Anterior cingulate cortex (tissue), 58 donors: ENCODE measurements around the gene MAG.
A peak's percentile ranks its signal among the peaks of the same experiment; 100 is the strongest.
"Not testable (repeated sequence)": the region's sequence is repeated elsewhere in the genome, so short reads cannot be mapped to it uniquely, and the experiment has no call there.

Experiments used
- DNase-seq, 58 donors: peaks; one replicate each; lab custom pipeline; 2025; lab: John Stamatoyannopoulos, UW

MAG gene

GRCh38 chr19:35278578-35279284 is 13.2 kb upstream of the MAG start:
- no peak for DNase-seq

GRCh38 chr19:35279374-35279773 is 12.6 kb upstream of the MAG start:
- no peak for DNase-seq

GRCh38 chr19:35279985-35280821 is 11.8 kb upstream of the MAG start:
- DNase-seq, result peak in 1 of 58 donors; percentile 31

GRCh38 chr19:35281303-35281702 is 10.7 kb upstream of the MAG start:
- no peak for DNase-seq

GRCh38 chr19:35284153-35285094 is 7.5 kb upstream of the MAG start:
- peak in 2 of 58 donors; percentile 13 to 51 for DNase-seq

GRCh38 chr19:35285095-35285449 is 6.9 kb upstream of the MAG start:
- peak in 1 of 58 donors; percentile 13 for DNase-seq

GRCh38 chr19:35285465-35285864 is 6.5 kb upstream of the MAG start:
- not testable (repeated sequence) for DNase-seq

GRCh38 chr19:35286101-35286500 is 5.9 kb upstream of the MAG start:
- not testable (repeated sequence) for DNase-seq

- DNase-seq, result no peak
Observed at GRCh38 chr19:35287713-35288112, 4.2 kb upstream of the MAG start.

GRCh38 chr19:35288331-35288730 is 3.6 kb upstream of the MAG start:
- no peak for DNase-seq

- no peak for DNase-seq
Observed at GRCh38 chr19:35288906-35289305, 3.1 kb upstream of the MAG start.

- DNase-seq, result peak in 45 of 58 donors; percentile 29 to 89 (median 66)
Observed at GRCh38 chr19:35290381-35291127, 1.4 kb upstream of the MAG start.

- DNase-seq, result peak in 8 of 58 donors; percentile 43 to 73 (median 59)
Observed at GRCh38 chr19:35291259-35291658, 702 bp upstream of the MAG start.

GRCh38 chr19:35292421-35293362 is 731 bp downstream of the MAG start:
- no peak for DNase-seq

- DNase-seq, result peak in 41 of 58 donors; percentile 13 to 70 (median 46)
Observed at GRCh38 chr19:35293363-35293739, 1.4 kb downstream of the MAG start.

GRCh38 chr19:35293808-35294207 is 1.8 kb downstream of the MAG start:
- DNase-seq, result peak in 2 of 58 donors; percentile 16 to 60

GRCh38 chr19:35294328-35294727 is 2.4 kb downstream of the MAG start:
- peak in 1 of 58 donors; percentile 38 for DNase-seq

- DNase-seq, result no peak
Observed at GRCh38 chr19:35294859-35295791, 3.2 kb downstream of the MAG start.
